ENCODE results near the gene IGSF9. TPM values are rescaled to one million over a fixed set of nuclear protein-coding genes. Genes with fewer than 3 reads are reported as not detected.

Gene IGSF9
- total RNA-seq, 1 donor, result under 0.01 TPM

- no peaks in the 10 kb centered on the region for H4K20me1 ChIP-seq (ENCODE audit: insufficient read depth, low read length)
- peak overlapping the region; percentile 47 for H2AFZ ChIP-seq (ENCODE audit: low read length)
- H3K4me3 ChIP-seq (ENCODE audit: insufficient read depth, low read length), result peak overlapping the region; percentile 67
- H3K27ac ChIP-seq (ENCODE audit: low read depth, low read length), result no peak overlapping the region
- H3K4me2 ChIP-seq (ENCODE audit: insufficient read depth, low read length), result peak overlapping the region; percentile 81
- H3K27me3 ChIP-seq (ENCODE audit: insufficient read depth, low read length), result peaks cover 21% of the 10 kb centered on the region
- DNase-seq (ENCODE audit: insufficient read length, low spot score, missing footprints), result peak; percentile 65
- no peaks in the 10 kb centered on the region for H3K79me2 ChIP-seq (ENCODE audit: insufficient read depth, low read length)
- peaks cover 6% of the 10 kb centered on the region for H3K4me1 ChIP-seq (ENCODE audit: insufficient read depth, low read length)
- no peaks in the 10 kb centered on the region for H3K36me3 ChIP-seq (ENCODE audit: insufficient read depth, low read length)
- TF ChIP-seq CTCF (IDR thresholded peaks at IDR 0.05; ENCODE audit: extremely low read depth, low read depth, low read length), result no peak
- no peaks in the 10 kb centered on the region for H3K9me3 ChIP-seq (ENCODE audit: low read depth, low read length)
These were observed 574 bp downstream of the IGSF9 start for GRCh38 chr1:159944623-159945455.

- Histone ChIP-seq H3K4me1 (ENCODE audit: insufficient read depth, low read length) (peaks cover 6% of the 10 kb centered on the region), H2AFZ (ENCODE audit: low read length) (no peak overlapping the region), H3K36me3 (ENCODE audit: insufficient read depth, low read length) (no peaks in the 10 kb centered on the region), H3K4me2 (ENCODE audit: insufficient read depth, low read length) (no peak overlapping the region), H3K27ac (ENCODE audit: low read depth, low read length) (no peak overlapping the region), H4K20me1 (ENCODE audit: insufficient read depth, low read length) (no peaks in the 10 kb centered on the region), H3K4me3 (ENCODE audit: insufficient read depth, low read length) (no peak overlapping the region), H3K79me2 (ENCODE audit: insufficient read depth, low read length) (no peaks in the 10 kb centered on the region), H3K9me3 (ENCODE audit: low read depth, low read length) (no peaks in the 10 kb centered on the region), H3K27me3 (ENCODE audit: insufficient read depth, low read length) (peaks cover 21% of the 10 kb centered on the region)
- TF ChIP-seq CTCF (IDR thresholded peaks at IDR 0.05; ENCODE audit: extremely low read depth, low read depth, low read length), result no peak
- DNase-seq (ENCODE audit: insufficient read length, low spot score, missing footprints), result peak; percentile 76
These were observed 1.3 kb downstream of the IGSF9 start for GRCh38 chr1:159943908-159944622.

- H4K20me1 ChIP-seq (ENCODE audit: insufficient read depth, low read length), result no peaks in the 10 kb centered on the region
- peaks cover 26% of the 10 kb centered on the region for H3K27me3 ChIP-seq (ENCODE audit: insufficient read depth, low read length)
- H3K79me2 ChIP-seq (ENCODE audit: insufficient read depth, low read length), result no peaks in the 10 kb centered on the region
- DNase-seq (ENCODE audit: insufficient read length, low spot score, missing footprints), result no peak
- no peaks in the 10 kb centered on the region for H3K9me3 ChIP-seq (ENCODE audit: low read depth, low read length)
- no peak overlapping the region for H3K4me2 ChIP-seq (ENCODE audit: insufficient read depth, low read length)
- no peaks in the 10 kb centered on the region for H3K36me3 ChIP-seq (ENCODE audit: insufficient read depth, low read length)
- no peak overlapping the region for H3K4me3 ChIP-seq (ENCODE audit: insufficient read depth, low read length)
- peaks cover 6% of the 10 kb centered on the region for H3K4me1 ChIP-seq (ENCODE audit: insufficient read depth, low read length)
- TF ChIP-seq CTCF (IDR thresholded peaks at IDR 0.05; ENCODE audit: extremely low read depth, low read depth, low read length), result no peak
- no peak overlapping the region for H3K27ac ChIP-seq (ENCODE audit: low read depth, low read length)
- H2AFZ ChIP-seq (ENCODE audit: low read length), result no peak overlapping the region
These were observed 2.2 kb downstream of the IGSF9 start for GRCh38 chr1:159943278-159943640.

GRCh38 chr1:159942632-159943277 is 2.7 kb downstream of the IGSF9 start:
- no peaks in the 10 kb centered on the region for H3K79me2 ChIP-seq (ENCODE audit: insufficient read depth, low read length)
- TF ChIP-seq CTCF (IDR thresholded peaks at IDR 0.05; ENCODE audit: extremely low read depth, low read depth, low read length), result no peak
- no peaks in the 10 kb centered on the region for H4K20me1 ChIP-seq (ENCODE audit: insufficient read depth, low read length)
- no peaks in the 10 kb centered on the region for H3K36me3 ChIP-seq (ENCODE audit: insufficient read depth, low read length)
- H3K27me3 ChIP-seq (ENCODE audit: insufficient read depth, low read length), result peaks cover 26% of the 10 kb centered on the region
- no peak overlapping the region for H3K27ac ChIP-seq (ENCODE audit: low read depth, low read length)
- H3K9me3 ChIP-seq (ENCODE audit: low read depth, low read length), result no peaks in the 10 kb centered on the region
- H2AFZ ChIP-seq (ENCODE audit: low read length), result no peak overlapping the region
- H3K4me2 ChIP-seq (ENCODE audit: insufficient read depth, low read length), result no peak overlapping the region
- peaks cover 6% of the 10 kb centered on the region for H3K4me1 ChIP-seq (ENCODE audit: insufficient read depth, low read length)
- peak; percentile 52 for DNase-seq (ENCODE audit: insufficient read length, low spot score, missing footprints)
- no peak overlapping the region for H3K4me3 ChIP-seq (ENCODE audit: insufficient read depth, low read length)
